ENCODE results near the gene PALLD. TPM values are rescaled to one million over a fixed set of nuclear protein-coding genes. Genes with fewer than 3 reads are reported as not detected.

The PALLD gene
- polyA plus RNA-seq, 4 donors = 85.8 to 252 (median 188) TPM

DNA sequence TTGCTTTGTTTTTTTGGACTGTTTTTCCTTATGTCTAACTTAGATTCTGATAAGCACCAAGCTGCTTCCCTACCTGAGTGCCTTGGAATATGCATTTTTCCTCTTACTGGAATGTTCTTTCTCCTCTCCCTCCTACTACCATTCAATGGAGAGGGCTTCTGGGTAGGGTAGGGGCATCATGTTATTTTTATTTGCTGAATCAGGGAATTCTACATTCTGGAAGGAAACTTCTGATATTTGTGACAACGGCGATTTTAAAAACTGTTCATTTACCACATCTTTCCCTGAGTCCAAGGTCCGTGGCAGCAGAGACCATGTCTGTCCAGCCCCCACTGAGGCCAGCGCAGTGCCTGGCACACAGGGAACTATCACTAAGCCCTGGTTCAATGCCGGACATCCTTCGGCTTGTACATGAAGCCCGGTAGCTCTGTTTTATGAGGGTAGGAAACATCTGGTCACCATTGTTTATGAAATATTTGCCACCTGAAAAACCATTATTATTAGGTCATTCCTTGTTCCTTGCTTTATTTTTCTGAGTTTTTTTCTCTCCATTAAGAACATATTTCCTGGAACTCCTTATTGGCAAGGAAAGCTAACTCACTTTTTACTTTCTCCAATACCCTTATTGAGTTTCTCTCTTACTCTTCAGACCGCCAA lies 57.0 kb downstream of the PALLD start:
- no peak for DNase-seq (ENCODE audit: low read depth in 4 of 4, low spot score in 3 of 4)

- DNase-seq (ENCODE audit: low read depth in 4 of 4, low spot score in 3 of 4) = no peak
Measured at GRCh38 chr4:168555437-168555836, 58.6 kb downstream of the PALLD start.

DNA sequence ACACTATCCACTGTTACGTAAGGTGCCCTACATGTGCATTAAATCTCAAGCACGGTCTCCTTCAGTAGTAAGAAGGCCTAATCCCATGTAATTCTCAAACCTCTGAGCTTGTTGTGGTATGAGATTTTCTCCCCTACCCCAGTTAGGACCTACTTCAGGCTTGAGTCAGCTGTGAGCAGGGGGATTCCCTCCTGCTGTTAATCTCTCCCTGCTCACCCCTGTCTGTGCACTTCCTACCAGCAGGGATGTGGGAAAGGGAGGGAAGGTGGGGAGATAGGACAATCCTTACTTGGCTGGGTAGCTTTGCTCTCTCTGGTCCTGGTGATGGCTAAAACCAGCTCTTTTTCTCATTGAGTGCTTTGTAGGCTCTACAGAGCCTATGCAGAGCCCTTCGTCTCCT lies 60.8 kb downstream of the PALLD start:
- no peak for DNase-seq (ENCODE audit: low read depth in 4 of 4, low spot score in 3 of 4)

GRCh38 chr4:168558599-168558998 lies 61.7 kb downstream of the PALLD start:
- DNase-seq (ENCODE audit: low read depth in 4 of 4, low spot score in 3 of 4) = no peak

GRCh38 chr4:168560184-168561180 lies 63.6 kb downstream of the PALLD start:
- peak in 3 of 4 donors; percentile 16 to 40 (median 29) for DNase-seq (ENCODE audit: low read depth in 4 of 4, low spot score in 3 of 4)

- no peak for DNase-seq (ENCODE audit: low read depth in 4 of 4, low spot score in 3 of 4)
Measured at GRCh38 chr4:168562041-168562571, 65.3 kb downstream of the PALLD start.

GRCh38 chr4:168564023-168564422 lies 67.2 kb downstream of the PALLD start:
- no peak for DNase-seq (ENCODE audit: low read depth in 4 of 4, low spot score in 3 of 4)

- DNase-seq (ENCODE audit: low read depth in 4 of 4, low spot score in 3 of 4) = no peak
Measured at GRCh38 chr4:168565130-168565529, 68.3 kb downstream of the PALLD start.

DNA sequence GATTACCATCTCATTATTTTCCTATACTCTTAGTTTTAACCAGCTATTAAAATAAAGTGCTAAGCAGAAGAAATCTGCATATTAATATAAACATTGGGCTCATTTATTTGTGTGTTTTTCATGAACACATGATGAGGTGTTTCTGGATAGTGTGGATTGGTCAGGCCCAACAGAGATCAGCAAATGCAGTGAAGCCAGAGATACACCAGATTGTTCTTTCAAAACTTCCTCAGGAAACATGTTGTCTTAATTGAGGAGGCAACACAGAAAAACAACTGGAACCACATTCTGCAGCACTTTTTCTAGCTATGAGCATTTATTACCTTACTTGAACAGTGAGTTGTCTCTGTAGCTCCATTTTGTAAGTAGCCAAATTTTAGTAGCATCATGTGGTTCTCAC lies 69.9 kb downstream of the PALLD start:
- DNase-seq (ENCODE audit: low read depth in 4 of 4, low spot score in 3 of 4) = no peak

DNA sequence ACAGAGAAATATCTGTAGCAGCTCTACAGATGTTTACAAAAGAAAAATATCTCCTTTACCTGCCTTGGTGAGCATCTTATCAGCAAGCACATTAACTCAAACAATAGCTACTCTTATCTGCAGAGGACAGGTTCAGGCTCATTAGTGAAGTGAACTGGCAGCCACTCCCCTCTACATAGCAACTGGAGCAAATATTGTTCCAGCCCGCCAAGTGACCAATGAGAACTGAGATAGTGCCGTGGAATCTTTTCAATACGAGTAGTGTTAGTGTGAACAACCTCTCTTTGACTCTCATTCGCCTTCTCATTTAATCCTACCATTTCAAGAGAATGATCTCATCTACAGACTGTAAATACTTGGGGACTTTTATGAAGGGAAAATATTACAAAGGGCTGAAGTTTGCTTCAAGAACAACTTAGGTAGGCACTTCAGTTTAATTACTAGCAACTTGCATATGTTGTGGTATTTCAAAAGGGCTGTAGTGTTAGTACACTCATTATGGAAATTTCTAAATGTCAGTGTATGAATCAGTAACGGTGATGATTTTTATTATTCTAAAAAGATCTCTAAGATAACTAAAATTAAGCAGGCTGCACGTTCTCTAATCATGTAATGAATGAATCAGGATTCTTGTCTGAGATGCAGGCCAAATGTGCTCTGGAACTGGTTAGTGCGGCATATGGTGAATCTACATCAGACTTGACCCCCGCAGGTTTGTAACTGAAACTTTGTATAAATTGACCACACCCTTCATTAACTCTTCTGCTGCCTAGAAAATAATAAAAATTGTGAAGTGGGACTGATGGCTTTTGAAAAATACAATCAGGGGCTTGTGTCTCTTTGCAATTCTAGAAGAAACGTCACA lies 72.4 kb downstream of the PALLD start:
- no peak for DNase-seq (ENCODE audit: low read depth in 4 of 4, low spot score in 3 of 4)

DNA sequence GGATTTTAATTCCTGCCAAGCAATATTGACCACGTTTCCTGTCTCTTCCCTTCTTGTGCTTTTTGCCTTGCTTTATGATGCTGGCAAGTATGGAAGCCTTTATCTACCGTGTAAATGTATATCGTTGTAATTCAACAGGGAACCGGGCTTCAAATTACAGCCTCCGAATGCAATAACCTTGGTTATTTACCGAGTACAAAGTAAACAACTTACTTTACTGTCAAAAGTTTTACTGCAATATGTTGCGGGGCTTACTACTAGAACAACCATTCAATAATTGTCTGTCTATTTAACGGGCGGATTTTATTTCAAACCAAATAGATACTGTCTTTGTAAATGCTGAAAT lies 73.1 kb downstream of the PALLD start:
- DNase-seq (ENCODE audit: low read depth in 4 of 4, low spot score in 3 of 4) = no peak

- no peak for DNase-seq (ENCODE audit: low read depth in 4 of 4, low spot score in 3 of 4)
Measured at GRCh38 chr4:168570466-168570865, 73.6 kb downstream of the PALLD start.

- DNase-seq (ENCODE audit: low read depth in 4 of 4, low spot score in 3 of 4) = no peak
Measured at GRCh38 chr4:168572002-168572401, 75.2 kb downstream of the PALLD start.

DNA sequence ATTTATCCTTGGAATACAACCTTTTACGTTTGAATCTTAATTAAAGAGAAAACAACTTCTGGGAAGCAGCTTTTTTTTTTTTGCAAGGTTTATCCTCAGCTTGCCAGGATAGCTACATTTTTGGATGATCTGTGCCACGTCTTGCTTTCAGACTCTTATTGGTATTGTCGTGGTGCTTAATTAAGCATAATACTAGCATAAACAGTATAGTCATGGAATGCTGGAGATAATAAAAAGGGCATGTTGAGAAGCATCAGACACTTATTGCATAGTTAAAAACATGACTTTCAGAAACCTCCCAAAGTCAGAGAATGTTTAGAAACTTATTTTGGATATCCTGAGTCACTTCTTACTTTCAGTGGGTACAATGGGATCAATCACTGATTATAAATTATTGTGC lies 77.0 kb downstream of the PALLD start:
- no peak for DNase-seq (ENCODE audit: low read depth in 4 of 4, low spot score in 3 of 4)

GRCh38 chr4:168574581-168575295 lies 77.9 kb downstream of the PALLD start:
- DNase-seq (ENCODE audit: low read depth in 4 of 4, low spot score in 3 of 4) = no peak

DNA sequence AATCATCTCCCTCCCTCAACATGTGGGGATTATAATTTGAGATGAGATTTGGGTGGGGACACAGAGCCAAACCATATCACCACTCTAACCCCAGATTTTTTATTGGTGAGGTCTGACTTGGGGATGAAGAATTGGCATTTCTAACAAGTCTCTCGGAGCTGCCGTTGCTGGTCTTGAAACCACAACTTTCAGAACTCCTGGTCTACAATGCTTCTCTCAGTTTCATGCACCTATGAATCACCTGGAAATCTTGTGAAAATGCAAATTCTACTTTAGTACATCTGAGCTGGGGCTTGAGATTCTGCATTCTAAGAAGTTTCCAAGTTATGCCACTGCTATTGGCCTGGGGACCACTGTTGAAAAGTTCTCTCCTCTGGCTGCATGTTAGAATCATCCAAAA lies 78.6 kb downstream of the PALLD start:
- no peak for DNase-seq (ENCODE audit: low read depth in 4 of 4, low spot score in 3 of 4)

GRCh38 chr4:168577624-168578023 lies 80.8 kb downstream of the PALLD start:
- DNase-seq (ENCODE audit: low read depth in 4 of 4, low spot score in 3 of 4) = no peak

GRCh38 chr4:168580228-168580627 lies 83.4 kb downstream of the PALLD start:
- no peak for DNase-seq (ENCODE audit: low read depth in 4 of 4, low spot score in 3 of 4)

- DNase-seq (ENCODE audit: low read depth in 4 of 4, low spot score in 3 of 4) = no peak
Measured at GRCh38 chr4:168584321-168584771, 87.5 kb downstream of the PALLD start.
